Keratinocyte (primary cell): Measurements from ENCODE around the gene DSCAML1. TPM values are rescaled to one million over a fixed set of nuclear protein-coding genes. Genes with fewer than 3 reads are reported as not detected.

ENCODE experiments used
- DNase-seq: peaks from one replicate; pipeline ENCODE4 v3.0.0-alpha.2; 2011; ENCODE audit warnings: low read depth, missing footprints, low spot score
- FAIRE-seq: peaks from 2 replicates; lab custom pipeline; 2011; peaks lifted over from hg19 to GRCh38; lab: Jason Lieb, UNC
- H2AFZ ChIP-seq: 2 replicates; pipeline ENCODE4 v1.6.0; 2012; ENCODE audit warnings: low read length, control low read depth, inconsistent platforms; ENCODE audit not compliant: control insufficient read depth
- H3K27ac ChIP-seq: 2 replicates; pipeline ENCODE4 v1.5.1; 2011; ENCODE audit warnings: low read length; ENCODE audit not compliant: control insufficient read depth, insufficient read depth
- H3K27me3 ChIP-seq: 3 replicates; pipeline ENCODE4 v1.6.0; 2011; ENCODE audit warnings: low read length; ENCODE audit not compliant: control insufficient read depth, insufficient read depth; ENCODE audit errors: extremely low read depth
- H3K36me3 ChIP-seq, 2 experiments: 2 replicates in 1 of 2; 3 replicates in 1 of 2; pipeline ENCODE4 v1.5.1; 2011; ENCODE audit warnings: low read length in 2 of 2, mild to moderate bottlenecking in 1 of 2; ENCODE audit not compliant: control insufficient read depth in 2 of 2, insufficient read depth in 2 of 2; ENCODE audit errors: extremely low read depth in 1 of 2
- H3K4me1 ChIP-seq: 3 replicates; pipeline ENCODE4 v1.5.1; 2011; ENCODE audit warnings: low read length; ENCODE audit not compliant: control insufficient read depth, insufficient read depth; ENCODE audit errors: extremely low read depth
- H3K4me2 ChIP-seq: 3 replicates; pipeline ENCODE4 v1.6.0; 2011; ENCODE audit warnings: low read depth, low read length; ENCODE audit not compliant: control insufficient read depth, insufficient read depth; ENCODE audit errors: extremely low read depth
- H3K4me3 ChIP-seq, 3 experiments: fragments of 200-600 bp in 1 of 3; sonication (generic) in 1 of 3; 2 replicates in 2 of 3; 3 replicates in 1 of 3; pipeline ENCODE4 v1.5.1; 2011 to 2016; ENCODE audit warnings: low read length in 3 of 3, mild to moderate bottlenecking in 3 of 3, control low read depth in 2 of 3, inconsistent platforms in 1 of 3, low read depth in 1 of 3, mixed read lengths in 1 of 3, mixed run types in 1 of 3, moderate library complexity in 1 of 3; ENCODE audit not compliant: control insufficient read depth in 2 of 3, insufficient read depth in 2 of 3; ENCODE audit errors: extremely low read depth in 1 of 3
- H3K79me2 ChIP-seq: 2 replicates; pipeline ENCODE4 v1.6.0; 2012; ENCODE audit warnings: low read length; ENCODE audit not compliant: control insufficient read depth, insufficient read depth
- H3K9ac ChIP-seq: 3 replicates; pipeline ENCODE4 v1.6.0; 2011; ENCODE audit warnings: low read length; ENCODE audit not compliant: control insufficient read depth, insufficient read depth; ENCODE audit errors: extremely low read depth
- H3K9me1 ChIP-seq: 3 replicates; pipeline ENCODE4 v1.6.0; 2011; ENCODE audit warnings: low read length; ENCODE audit not compliant: control insufficient read depth, insufficient read depth; ENCODE audit errors: extremely low read depth
- H3K9me3 ChIP-seq: 2 replicates; pipeline ENCODE4 v1.5.1; 2012; ENCODE audit warnings: low read depth, low read length; ENCODE audit not compliant: control insufficient read depth
- H4K20me1 ChIP-seq: 3 replicates; pipeline ENCODE4 v1.6.0; 2011; ENCODE audit warnings: low read length; ENCODE audit not compliant: control insufficient read depth, insufficient read depth; ENCODE audit errors: extremely low read depth
- CTCF ChIP-seq, 3 experiments: IDR thresholded peaks in 1 of 3; conservative IDR thresholded peaks in 1 of 3; optimal IDR thresholded peaks in 1 of 3; 2 replicates in 2 of 3; 3 replicates in 1 of 3; pipeline versions ENCODE3 to v1.5.1; 2011; ENCODE audit warnings: low read length in 3 of 3, mild to moderate bottlenecking in 3 of 3, moderate library complexity in 2 of 3, control low read depth in 1 of 3, inconsistent platforms in 1 of 3; ENCODE audit not compliant: insufficient read depth in 2 of 3; ENCODE audit errors: extremely low read depth in 1 of 3
- EZH2 ChIP-seq: IDR thresholded peaks from one replicate; pipeline ENCODE4 v1.6.1; 2012; ENCODE audit warnings: inconsistent platforms, mild to moderate bottlenecking, low read length, moderate library complexity
- dilution Hi-C: fragments of 300-500 bp; cut with MboI; formaldehyde crosslinking; loops from one replicate; pipeline ENCODE4 v1.7.0; 2020; ENCODE audit warnings: low sequenced_read_pairs; ENCODE audit not compliant: extremely low pct_ligation_motif_present
- polyA plus RNA-seq, 5 experiments: library from polyadenylated mRNA; depleted of rRNA in 3 of 5; stranded (reverse) in 3 of 5; stranded (forward) in 1 of 5; unstranded in 1 of 5; fragments of >200 nt; gene quantifications; 1 replicate in 1 of 5; 2 replicates in 3 of 5; 3 replicates in 1 of 5; pipeline versions ENCODE4 v1.2.1 to v1.2.3, GENCODE V29; 2011 to 2012; ENCODE audit warnings: missing spikeins in 2 of 5, low read depth in 1 of 5, low replicate concordance in 1 of 5

DSCAML1 gene
- polyA plus RNA-seq, 1 donor (not counting 4 experiments of a cell fraction or from before 2014, with no cell fraction given), result not detected

GRCh38 chr11:117525866-117526542 lies 271.0 kb downstream of the DSCAML1 start:
- DNase-seq (no peak), FAIRE-seq (no peak)
- no peak overlapping the region for H3K27ac ChIP-seq
- no peak overlapping the region for H3K9ac ChIP-seq
- H3K36me3 ChIP-seq, result no peaks in the 10 kb centered on the region
- no peak for TF ChIP-seq EZH2
- no peak for TF ChIP-seq CTCF (optimal IDR thresholded peaks at IDR 0.05 in 1 of 3, IDR thresholded peaks at IDR 0.05 in 1 of 3, conservative IDR thresholded peaks at IDR 0.05 in 1 of 3; ENCODE audit: extremely low read depth in 1 of 3, insufficient read depth in 2 of 3, low read length in 3 of 3)
- H4K20me1 ChIP-seq, result no peaks in the 10 kb centered on the region
- no peak overlapping the region for H3K4me3 ChIP-seq
- no peak overlapping the region for H2AFZ ChIP-seq
- H3K9me1 ChIP-seq, result no peaks in the 10 kb centered on the region
- no peak overlapping the region for H3K4me2 ChIP-seq
- peaks cover 10% of the 10 kb centered on the region for H3K27me3 ChIP-seq
- no peaks in the 10 kb centered on the region for H3K79me2 ChIP-seq
- H3K9me3 ChIP-seq, result no peaks in the 10 kb centered on the region
- dilution Hi-C loops, result no loop called here
- H3K4me1 ChIP-seq, result no peaks in the 10 kb centered on the region

GRCh38 chr11:117524468-117525183 lies 272.4 kb downstream of the DSCAML1 start:
- Histone ChIP-seq H3K27me3 (peaks cover 10% of the 10 kb centered on the region), H3K4me1 (no peaks in the 10 kb centered on the region), H3K9ac (no peak overlapping the region), H3K36me3 (no peaks in the 10 kb centered on the region), H3K4me2 (no peak overlapping the region), H4K20me1 (no peaks in the 10 kb centered on the region), H3K9me1 (no peaks in the 10 kb centered on the region), H3K4me3 (no peak overlapping the region), H2AFZ (no peak overlapping the region), H3K9me3 (no peaks in the 10 kb centered on the region), H3K27ac (no peak overlapping the region), H3K79me2 (no peaks in the 10 kb centered on the region)
- FAIRE-seq (no peak), DNase-seq (no peak)
- dilution Hi-C loops, result no loop called here
- TF ChIP-seq CTCF (optimal IDR thresholded peaks at IDR 0.05 in 1 of 3, IDR thresholded peaks at IDR 0.05 in 1 of 3, conservative IDR thresholded peaks at IDR 0.05 in 1 of 3; ENCODE audit: extremely low read depth in 1 of 3, insufficient read depth in 2 of 3, low read length in 3 of 3), result no peak
- no peak for TF ChIP-seq EZH2
